GM21390 (cell line): ENCODE data around the gene STK24.

Experiments used
- ATAC-seq: cut with Tn5 transposase; IDR thresholded peaks from one replicate; pipeline ENCODE4 v1.9.1; 2021; ENCODE audit not compliant: unreplicated experiment

Gene STK24

GRCh38 chr13:98439896-98440295, 137.0 kb downstream of the STK24 start:
- ATAC-seq = no peak

GRCh38 chr13:98439126-98439828, 137.6 kb downstream of the STK24 start:
- ATAC-seq = no peak

DNA sequence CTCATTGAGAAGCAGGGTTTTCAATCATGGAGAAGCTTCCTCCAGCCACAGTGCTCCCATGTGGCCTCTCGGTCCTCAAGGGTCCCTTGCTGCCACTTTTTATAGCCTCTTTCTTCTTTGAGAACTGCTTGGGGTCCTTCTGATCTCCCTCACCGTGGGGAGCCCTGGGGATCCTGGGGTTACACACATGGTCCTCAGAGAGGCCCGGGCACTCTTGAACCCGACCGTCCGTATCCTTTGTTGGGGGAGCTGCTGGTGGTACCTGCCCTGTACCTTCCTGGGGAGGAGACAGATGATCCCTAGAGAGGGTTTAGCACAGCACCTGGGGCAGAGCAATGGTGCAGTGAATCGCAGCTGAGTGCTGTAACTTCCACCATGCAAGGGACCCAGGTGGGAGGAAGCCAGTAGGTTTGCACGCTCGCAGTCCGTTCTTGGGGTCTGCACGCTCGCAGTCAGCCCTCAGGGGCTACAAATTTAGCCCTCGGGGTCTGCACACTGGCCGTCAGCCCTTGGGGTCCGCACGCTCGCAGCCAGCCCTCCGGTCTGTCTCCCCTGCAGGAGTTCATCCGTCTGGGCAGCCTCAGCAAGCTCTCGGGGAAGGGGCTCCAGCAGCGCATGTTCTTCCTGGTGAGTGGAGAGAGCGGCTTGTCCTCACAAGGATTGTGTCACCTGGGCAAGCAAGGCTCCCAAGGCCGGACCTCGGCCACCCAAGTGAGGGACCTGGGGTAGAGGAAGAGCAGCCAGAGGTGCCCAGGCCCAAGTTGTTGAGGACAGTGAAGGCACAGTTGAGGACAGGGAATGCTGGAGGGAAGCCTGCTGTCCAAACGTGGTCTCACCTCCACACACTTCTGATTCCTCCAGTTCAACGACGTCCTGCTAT, 138.4 kb downstream of the STK24 start:
- ATAC-seq = no peak

DNA sequence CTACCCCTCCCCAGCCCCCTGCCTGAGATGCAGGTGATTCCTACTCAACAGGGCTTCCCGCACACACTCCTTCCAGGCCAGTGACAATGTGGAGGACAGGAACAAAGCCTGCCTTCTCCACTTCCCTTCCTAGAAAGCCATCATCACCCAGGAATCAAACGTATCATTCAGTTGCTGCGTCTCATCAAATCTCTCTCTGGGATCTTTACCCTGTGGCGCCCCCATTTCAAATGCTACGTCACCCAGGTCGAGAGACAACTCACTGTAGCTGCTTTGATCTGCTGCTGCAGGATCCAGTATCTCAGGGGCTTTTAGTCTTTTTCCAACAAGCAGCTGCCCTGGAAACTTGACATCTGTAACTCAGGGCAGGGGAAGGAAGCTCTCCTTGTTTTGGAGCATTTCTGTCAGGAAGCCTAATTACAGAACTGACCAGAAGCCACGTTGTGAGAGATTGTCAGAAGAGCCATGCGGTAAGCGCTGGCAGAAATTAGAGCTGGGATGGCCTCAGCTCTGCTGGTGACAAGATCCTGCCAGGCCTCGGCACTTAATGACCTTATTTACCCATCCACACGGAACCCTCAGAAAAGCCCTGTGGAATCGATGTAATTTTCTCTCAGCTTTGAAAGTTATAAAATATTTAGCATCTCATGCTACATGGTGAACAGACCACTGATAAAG, 140.5 kb downstream of the STK24 start:
- no peak for ATAC-seq

- ATAC-seq = no peak
Observed at GRCh38 chr13:98435376-98435775, 141.5 kb downstream of the STK24 start.

- ATAC-seq = no peak
Observed at GRCh38 chr13:98434060-98434459, 142.8 kb downstream of the STK24 start.

DNA sequence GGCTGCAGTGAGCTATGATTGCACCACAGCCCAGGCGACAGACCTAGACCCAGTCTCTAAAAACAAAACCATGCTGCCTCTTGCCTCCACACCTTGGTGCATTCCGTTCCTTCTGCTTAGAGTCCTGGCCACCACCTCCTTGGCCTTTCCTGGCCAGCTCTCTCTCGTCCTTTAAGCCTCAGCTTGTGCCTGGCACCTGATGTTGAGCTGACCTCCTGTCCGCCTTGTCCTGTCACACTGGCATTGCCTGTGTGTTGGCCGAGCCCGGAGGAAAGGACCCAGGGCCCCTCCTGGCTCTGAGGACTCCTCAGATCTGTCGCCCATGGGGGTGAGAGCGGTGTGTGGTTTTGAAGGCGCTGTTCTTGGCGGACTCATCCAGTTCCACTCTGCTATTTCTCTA, 143.3 kb downstream of the STK24 start:
- no peak for ATAC-seq

GRCh38 chr13:98432638-98433037, 144.3 kb downstream of the STK24 start:
- ATAC-seq = no peak

- ATAC-seq = no peak
Observed at GRCh38 chr13:98429977-98430736, 146.8 kb downstream of the STK24 start.

DNA sequence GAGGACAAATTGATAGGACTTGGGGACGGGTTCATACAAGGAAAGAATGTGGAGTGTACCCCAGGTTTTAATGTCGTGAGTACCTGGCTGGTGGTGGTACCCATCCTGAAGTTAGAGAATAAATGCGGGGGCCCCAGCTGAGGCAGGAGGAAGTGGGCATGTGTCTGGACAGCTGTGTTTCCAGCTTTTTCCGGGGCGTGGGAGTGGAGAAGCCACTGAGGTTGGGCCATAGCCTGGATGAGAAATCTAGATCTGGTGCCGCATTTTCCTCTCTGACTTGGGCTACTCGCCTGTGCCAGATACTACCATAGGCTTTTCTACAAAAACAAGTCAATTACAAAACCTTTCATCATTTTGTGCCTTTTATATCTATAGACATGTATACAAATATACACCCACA, 147.4 kb downstream of the STK24 start:
- ATAC-seq = no peak

DNA sequence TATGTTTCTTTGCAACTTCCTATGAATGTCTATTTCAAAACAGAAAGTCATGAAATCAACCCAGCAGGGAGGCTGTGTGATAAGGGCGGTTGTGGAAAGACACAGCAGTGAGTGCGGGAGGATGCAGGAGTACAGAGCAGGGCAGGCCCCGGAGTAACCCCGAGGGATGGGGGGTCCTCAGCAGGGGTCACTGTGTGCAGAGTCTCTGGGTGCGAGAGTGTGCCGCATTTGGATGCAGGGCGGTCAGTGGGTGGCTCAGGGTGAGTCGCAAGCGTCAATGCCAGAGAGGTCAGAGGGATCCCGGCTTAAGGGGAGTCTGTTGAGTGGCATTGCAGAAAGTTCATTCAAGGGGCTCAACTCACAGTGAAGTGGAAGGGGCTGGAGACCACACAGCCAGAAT, 147.8 kb downstream of the STK24 start:
- no peak for ATAC-seq

DNA sequence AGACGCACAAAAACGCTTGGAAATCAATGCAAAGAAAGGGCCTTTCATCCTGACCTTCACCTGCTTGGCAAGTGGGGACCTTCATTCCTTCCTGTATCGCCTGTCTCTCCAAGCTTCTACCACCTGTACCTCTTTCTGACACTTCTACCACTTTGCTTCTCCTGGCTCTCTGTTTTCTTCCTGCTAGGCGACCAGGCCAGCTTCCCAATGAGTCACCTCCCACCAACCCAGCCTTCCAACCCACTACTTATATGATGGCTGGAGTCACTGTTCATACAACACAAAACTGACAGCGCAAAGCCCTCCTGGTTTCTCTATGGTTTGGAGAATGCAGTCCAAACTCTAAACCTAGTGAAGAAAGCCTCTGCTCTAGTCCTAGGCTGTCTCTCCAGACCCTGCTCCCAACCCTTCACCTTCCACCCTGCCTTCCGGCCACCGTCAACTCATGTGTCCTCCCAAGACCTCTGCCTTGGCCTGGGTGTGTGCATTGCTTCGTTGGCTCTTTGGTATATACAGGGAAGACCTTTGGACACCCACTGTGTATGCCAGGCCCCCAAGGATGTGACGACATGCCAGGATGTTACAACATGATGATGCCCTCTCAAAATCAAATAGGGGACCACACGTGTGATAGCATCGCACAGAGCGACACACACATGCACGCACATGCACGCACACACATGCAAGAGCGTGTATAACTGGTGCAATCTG, 148.5 kb downstream of the STK24 start:
- no peak for ATAC-seq

- no peak for ATAC-seq
Observed at GRCh38 chr13:98427331-98427995, 149.4 kb downstream of the STK24 start.

DNA sequence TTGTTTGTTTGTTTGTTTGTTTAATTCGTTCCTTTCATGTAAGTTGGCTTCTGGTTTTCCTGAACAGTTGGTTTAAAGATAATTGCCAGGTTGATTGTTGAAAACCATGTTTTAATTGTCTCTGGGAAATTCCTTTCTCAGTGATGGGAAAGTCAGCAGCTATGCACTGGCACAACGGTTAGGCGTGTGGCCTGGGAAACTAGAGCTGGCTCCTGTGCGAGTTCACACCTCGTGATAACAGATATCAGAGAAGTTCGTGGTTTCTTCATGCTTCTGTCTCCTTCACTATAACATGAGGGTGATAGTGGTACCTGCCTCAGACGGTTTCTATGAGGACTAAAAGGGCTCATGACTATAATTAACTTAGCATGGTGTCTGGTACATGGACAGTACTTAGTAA, 153.5 kb downstream of the STK24 start:
- ATAC-seq = no peak

DNA sequence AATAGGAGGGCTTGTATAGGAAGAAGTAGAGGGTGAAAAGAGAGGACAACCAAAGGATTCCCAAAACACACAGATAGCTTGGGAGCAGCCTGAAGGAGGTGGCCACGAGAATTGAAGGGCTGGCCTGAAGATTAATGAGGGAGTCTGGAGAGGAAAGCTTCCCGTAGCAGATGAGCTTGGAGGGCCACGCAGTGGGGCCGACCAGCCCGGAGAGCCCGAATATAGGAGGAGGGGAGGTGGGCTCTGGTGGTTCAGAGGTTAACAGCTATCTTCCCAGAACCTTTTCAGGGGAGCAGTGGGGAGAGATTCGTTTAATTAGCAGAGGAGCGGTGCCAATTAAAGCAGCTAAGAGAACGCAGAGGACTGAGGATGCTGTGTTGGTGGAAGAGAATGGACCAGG, 154.9 kb downstream of the STK24 start:
- no peak for ATAC-seq

DNA sequence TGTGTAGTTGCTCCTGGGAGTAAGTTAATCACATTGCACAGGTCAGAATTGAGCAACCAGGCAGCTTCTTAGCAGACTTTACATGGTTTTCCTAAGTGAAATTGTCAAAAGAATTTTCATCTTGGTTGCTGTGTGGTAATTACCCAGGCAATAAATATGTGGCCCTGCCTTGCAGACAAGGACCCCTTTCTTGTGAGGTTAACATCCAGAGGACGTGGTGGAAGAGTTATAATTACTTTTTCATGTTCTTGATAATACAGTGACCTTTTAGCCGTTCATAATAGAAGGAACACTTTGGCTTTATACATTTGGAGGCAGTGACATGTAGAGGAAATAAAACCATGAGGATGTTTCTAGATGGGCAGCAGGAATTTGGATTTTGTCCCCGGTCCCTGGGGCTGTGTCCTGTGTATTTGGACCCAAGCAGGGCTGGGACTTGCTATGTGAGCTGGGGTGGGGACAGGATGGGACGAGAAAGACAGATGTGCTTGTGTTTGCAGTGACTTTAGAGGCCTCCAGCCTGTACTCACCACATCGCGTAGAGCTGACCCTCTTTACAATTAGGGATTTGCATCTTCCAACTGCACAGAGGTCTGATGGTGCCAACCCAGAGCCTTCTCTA, 156.2 kb downstream of the STK24 start:
- no peak for ATAC-seq

DNA sequence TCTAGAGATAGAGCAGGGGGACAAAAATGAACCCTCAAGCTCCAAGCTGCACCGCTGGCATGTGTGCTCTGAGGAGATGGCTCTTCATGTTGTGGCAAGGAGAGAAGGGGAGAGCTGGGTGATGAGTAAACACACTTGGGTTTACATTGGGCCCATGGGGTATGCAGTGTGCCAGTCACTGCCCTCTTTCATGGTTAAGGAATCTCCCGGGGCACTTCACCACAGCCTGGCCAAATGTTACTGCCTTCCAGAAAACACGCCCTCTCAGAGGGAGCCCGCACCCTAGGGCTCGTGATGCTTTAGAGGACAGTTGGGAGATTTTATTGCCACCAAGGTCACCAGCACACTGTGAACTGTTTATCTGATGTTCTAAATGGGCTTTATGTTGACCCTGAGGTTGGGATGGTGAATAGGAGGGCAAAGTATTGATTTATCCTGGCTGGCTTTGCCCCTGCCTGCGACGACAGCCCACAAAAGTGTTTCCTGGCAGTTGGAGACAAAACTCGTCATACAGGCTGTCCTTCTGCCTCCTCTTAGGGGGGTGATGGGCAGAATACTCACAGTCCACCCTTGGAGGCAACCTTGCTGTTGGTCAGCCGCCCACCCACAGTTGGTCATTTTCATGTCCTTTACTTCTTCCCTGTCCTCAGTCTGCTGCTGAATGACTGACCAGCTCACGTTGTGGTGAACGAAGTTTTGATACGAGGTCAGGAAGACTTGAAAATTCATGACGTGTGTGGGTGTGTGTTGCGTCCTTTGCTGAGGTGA, 156.9 kb downstream of the STK24 start:
- no peak for ATAC-seq

- ATAC-seq = no peak
Observed at GRCh38 chr13:98416408-98416807, 160.5 kb downstream of the STK24 start.
